Stimulated activated CD4-positive, alpha-beta T cell treated with anti-CD3 and anti-CD28 coated beads, Interleukin-15, amount 100 ng/mL, for 48 hours (primary cell): ENCODE data around the gene UMAD1.

Experiments
- DNase-seq, 2 donors: peaks; one replicate each; pipeline ENCODE4 v3.0.0-alpha.2; 2020; ENCODE audit warnings: low read depth in 2 of 2

Gene UMAD1

DNA sequence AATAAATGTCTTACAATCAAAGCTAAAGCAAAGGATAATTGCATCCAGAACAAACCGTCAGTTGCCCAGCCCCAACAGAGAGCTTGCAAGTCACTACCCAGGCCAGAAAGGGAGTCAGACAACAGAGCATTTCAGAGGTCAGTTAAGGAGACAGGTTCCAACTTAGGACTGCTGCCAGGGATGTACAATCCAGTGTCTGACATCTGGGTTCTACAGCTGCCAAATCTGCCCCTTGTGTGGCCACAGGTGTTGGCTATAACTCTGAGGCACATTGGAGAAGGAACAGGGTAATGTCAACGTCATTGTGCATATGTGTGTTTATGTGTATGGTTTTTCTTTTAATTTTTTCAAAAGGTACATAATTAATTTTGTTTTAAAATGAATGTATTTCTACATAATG is 242.8 kb downstream of the UMAD1 start:
- no peak for DNase-seq

DNA sequence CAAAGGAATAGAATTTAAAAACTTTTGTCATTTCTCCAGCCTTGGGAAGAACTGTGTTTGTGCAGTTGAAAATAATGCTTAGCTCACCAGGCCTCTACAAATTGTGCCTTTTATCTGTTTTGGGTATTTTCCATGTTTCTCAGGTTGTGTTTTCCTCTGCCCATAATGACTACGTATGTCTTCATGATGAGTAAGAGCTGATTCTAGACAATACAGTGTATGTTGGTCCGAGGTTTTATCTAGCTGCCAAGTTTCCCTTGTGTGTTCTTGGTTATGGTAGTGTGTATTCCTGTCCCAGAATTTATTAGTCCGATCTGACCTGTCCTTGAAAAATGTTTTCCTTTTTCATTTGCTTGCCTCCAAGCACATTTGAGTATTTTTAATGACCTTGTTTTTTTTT is 244.3 kb downstream of the UMAD1 start:
- DNase-seq: no peak

- DNase-seq: no peak
Observed at GRCh38 chr7:7889791-7890568, 249.4 kb downstream of the UMAD1 start.

DNA sequence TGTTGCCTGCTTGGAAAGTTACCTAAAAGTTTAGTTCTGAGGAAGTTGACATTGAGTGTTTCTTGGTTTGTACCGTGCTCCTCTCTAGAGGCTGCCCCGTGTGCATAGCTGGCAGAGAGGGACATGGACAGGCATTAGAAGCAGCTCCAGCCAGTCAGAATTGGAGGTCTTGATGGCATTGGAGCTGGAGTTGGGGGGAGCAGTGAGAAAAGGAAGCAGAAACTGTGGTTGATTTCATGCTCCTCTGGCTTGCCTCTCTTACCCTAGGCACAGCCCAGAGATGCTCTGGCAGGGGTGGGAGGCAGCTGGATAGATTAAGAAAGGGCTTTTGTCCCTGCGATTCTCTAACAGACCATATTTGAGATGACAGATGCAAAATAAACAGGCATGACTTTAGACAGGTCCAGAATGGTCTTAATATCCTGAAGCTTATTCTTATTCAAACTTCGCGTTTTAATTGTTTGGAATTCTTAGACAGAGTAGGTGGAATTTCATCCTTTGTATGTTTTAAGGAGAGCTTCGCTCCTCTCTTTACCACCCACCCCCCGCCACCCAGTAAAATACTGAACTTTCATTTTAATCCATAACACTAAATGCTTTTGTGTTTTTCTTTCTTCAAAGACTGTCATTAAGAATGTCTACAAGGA is 254.6 kb downstream of the UMAD1 start:
- DNase-seq: no peak

DNA sequence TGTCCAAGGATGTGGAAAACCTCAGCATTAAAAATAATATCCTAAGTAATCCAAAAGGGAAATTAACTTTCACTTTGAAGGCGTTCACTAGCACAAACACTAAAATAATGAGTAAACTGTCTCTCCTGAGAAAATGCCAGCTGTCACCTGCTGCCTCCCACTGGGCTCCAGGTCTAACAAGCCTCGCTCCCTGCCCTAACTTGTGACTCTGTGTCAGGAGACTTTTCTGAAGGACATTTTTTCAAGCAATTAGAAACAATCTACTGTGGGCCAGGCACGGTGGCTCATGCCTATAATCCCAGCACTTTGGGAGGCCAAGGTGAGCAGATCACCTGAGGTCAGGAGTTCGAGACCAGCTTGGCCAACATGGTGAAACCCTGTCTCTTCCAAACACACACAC is 255.2 kb downstream of the UMAD1 start:
- DNase-seq: no peak

GRCh38 chr7:7897509-7897908 is 257.0 kb downstream of the UMAD1 start:
- DNase-seq: no peak

- no peak for DNase-seq
Observed at GRCh38 chr7:7897949-7898515, 257.5 kb downstream of the UMAD1 start.

- DNase-seq: no peak
Observed at GRCh38 chr7:7902845-7903244, 262.3 kb downstream of the UMAD1 start.

DNA sequence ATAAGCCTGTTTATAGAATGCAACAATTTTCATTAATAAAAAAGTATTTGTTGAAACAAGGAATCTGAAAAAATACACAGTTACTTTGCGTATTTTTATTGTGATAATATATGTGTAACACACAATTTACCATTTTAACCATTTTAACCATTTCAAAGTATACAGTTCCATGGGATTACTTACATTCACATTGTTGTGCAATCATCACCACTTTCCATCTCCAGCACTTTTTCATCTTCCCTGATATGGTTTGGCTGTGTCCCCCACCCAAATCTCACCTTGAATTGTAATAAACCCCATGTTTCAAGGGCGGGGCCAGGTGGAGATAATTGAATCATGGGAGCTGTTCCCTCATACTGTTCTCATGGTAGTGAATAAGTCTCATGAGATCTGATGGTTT is 266.8 kb downstream of the UMAD1 start:
- no peak for DNase-seq

- DNase-seq: no peak
Observed at GRCh38 chr7:7908622-7909145, 268.1 kb downstream of the UMAD1 start.

- DNase-seq: no peak
Observed at GRCh38 chr7:7909376-7909775, 268.8 kb downstream of the UMAD1 start.

DNA sequence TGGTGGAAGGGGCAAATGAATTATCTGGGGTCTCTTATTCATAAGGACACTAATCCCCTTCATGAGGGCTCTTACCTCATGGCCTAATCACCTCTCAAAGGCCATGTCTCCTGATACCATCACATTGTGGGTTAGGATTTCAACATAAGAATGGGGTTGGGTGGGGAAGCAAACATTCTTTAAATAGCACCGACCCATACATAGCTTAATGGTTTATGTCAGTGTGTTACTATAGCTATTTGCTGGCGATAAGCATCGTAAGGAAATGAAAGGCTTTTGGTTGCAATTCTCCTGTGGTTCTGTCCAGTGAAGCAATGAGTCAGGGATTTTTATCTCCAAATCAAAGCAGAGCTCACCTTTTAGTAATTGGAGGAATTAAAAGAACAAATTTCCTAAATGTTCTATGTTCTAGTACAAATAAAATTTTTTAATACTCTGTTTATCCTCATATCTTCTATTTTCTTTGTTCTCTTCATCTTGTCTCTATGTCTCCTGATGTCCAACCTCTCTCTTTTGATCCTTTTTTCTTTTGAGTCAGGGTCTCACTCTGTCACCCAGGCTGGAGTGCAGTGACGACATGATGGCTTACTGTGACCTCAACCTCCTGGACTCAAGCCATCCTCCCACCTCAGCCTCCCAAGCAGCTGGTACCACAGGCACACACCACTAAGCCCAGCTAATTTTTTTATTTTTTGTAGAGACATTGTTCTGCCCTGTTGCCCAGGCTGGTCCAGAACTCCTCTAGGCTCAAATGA is 271.0 kb downstream of the UMAD1 start:
- no peak for DNase-seq

- no peak for DNase-seq
Observed at GRCh38 chr7:7912937-7913336, 272.4 kb downstream of the UMAD1 start.

- DNase-seq: no peak
Observed at GRCh38 chr7:7913504-7913903, 273.0 kb downstream of the UMAD1 start.

- no peak for DNase-seq
Observed at GRCh38 chr7:7914547-7914946, 274.0 kb downstream of the UMAD1 start.

- DNase-seq: no peak
Observed at GRCh38 chr7:7916064-7916463, 275.5 kb downstream of the UMAD1 start.

DNA sequence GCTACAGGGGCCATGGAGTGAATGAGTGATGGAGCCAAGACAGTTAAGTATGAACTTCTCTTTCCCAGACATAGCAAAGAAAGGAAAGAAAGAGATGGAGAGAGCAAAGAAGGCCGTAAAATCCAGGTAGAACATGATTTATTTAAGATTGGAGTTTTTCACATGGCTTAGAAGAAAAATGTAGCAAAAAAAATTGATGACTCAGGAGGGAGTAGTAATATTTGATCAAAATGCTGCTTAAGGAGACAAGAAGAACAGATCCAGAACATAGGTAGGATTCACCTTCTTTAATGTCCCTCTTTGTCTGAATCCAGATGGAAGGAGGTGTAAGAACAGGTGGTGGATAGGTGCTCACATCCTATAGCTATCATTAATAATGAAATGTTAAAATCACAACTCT is 277.0 kb downstream of the UMAD1 start:
- DNase-seq: no peak

GRCh38 chr7:7918736-7919448 is 278.3 kb downstream of the UMAD1 start:
- no peak for DNase-seq

- no peak for DNase-seq
Observed at GRCh38 chr7:7919449-7919945, 278.9 kb downstream of the UMAD1 start.

DNA sequence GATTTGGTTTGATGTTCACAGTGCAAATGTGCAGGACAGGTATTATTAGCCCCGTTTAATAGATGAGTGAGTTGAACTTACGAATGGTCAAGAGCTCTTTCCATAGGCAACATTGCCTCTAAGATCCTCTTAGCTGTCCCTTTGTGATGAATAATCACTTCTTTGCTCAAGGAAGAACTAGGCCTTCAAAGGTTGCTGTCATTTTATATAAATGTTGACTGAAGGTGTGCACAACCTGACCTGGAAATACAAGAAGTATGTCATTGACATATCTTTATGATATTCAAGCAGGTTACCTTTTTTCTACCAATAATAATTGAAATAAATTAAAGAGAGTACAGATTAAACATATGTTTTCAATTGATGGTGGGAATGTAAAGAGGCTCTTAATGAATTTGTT is 279.5 kb downstream of the UMAD1 start:
- no peak for DNase-seq

DNA sequence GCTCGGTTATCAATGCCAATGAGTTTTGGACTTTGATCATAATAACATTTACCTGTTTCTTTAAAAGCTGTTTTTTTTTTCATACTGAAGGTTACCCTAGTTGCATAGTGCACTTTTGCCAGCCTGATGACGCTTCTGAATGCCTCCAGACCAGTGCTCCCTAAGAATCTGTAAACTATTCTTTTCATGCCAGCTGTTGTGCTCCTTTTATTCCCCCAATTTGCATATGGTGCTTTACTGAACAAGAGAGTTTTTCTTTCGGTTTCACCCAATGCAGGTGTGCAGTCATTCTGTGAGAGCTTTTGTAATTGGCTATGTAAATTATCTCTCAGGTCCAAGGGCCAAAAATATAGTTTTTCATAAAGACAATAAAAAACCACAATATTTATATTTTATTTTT is 279.9 kb downstream of the UMAD1 start:
- no peak for DNase-seq
